Measurements from ENCODE around the gene MTMR10. TPM values are rescaled to one million over a fixed set of nuclear protein-coding genes. Genes with fewer than 3 reads are reported as not detected.

Gene MTMR10
- total and polyA plus RNA-seq, 2 donors (not counting 1 experiment from before 2014, with no cell fraction given) = 17.3 to 44.6 TPM

- Histone ChIP-seq H3K4me3 (replicated peaks in 1 of 4; ENCODE audit: control extremely low read depth in 1 of 4, insufficient read depth in 1 of 4, low read depth in 3 of 4, low read length in 4 of 4) (no peak overlapping the region), H3K4me1 (ENCODE audit: control insufficient read depth, extremely low read depth, insufficient read depth, low read length) (no peaks in the 10 kb centered on the region), H3K36me3 (ENCODE audit: control insufficient read depth, insufficient read depth, low read length) (no peaks in the 10 kb centered on the region), H3K4me2 (ENCODE audit: extremely low read depth, insufficient read depth, low read length) (no peak overlapping the region), H3K9me3 (ENCODE audit: control insufficient read depth, insufficient read depth, low read depth, low read length) (no peaks in the 10 kb centered on the region), H3K27me3 (ENCODE audit: control insufficient read depth, insufficient read depth, low read length) (no peaks in the 10 kb centered on the region), H3K27ac (ENCODE audit: insufficient read depth, low read length) (no peak overlapping the region), H2AFZ (ENCODE audit: low read length) (no peak overlapping the region), H3K79me2 (ENCODE audit: control insufficient read depth, insufficient read depth, low read length) (no peaks in the 10 kb centered on the region), H3K9ac (ENCODE audit: insufficient read depth, low read length) (no peak overlapping the region), H4K20me1 (ENCODE audit: control insufficient read depth, extremely low read depth, insufficient read depth, low read length) (no peaks in the 10 kb centered on the region)
- TF ChIP-seq EZH2 (IDR thresholded peaks at IDR 0.05; ENCODE audit: low read length, missing control alignments) (no peak), CTCF (conservative IDR thresholded peaks at IDR 0.05 in 1 of 2, IDR thresholded peaks at IDR 0.05 in 1 of 2; ENCODE audit: low read depth in 1 of 2, low read length in 2 of 2) (no peak)
- DNase-seq (ENCODE audit: low read depth in 2 of 2) = no peak
Measured at GRCh38 chr15:31037731-31038477, 46.5 kb upstream of the MTMR10 start.

DNA sequence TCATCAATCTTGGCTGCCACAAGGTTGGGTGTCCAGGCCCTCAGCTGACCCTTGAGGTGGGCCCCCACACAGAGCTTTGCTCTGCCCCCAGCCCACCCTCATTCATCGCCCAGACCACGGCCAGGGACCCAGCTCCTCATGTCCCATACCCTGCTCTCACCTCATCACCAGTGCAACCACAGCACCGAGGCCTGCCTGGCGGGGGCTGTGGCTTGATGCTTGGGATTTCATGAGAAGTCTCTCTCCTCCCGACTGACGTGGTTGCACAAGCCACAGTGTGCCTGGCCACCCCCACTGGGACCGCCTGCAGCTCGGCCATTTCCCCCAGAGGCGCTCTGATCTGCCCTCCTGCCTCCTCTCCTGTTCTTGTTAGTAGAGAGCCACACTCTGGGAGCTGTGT, 45.4 kb upstream of the MTMR10 start:
- Histone ChIP-seq H3K79me2 (ENCODE audit: control insufficient read depth, insufficient read depth, low read length) (no peaks in the 10 kb centered on the region), H3K4me1 (ENCODE audit: control insufficient read depth, extremely low read depth, insufficient read depth, low read length) (peaks cover 4% of the 10 kb centered on the region)

DNA sequence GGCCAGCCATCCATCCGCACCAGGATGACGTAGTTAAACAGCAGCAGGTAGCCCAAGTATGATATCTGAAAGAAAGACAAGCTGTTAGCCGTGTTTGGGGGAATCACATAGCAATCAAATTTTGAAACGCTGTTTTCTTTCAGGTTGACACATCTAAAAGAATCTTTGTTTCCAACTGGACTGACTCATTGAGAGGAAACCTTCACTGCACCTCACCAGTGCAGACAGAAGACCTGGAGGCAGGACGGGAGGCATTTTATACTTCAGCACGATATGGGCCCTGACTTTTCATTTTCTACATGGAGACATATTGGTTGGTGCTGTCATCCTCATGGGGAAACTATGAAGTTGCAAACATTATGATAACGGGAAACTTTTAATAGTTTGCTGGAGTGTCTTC, 44.2 kb upstream of the MTMR10 start:
- H3K27ac ChIP-seq (ENCODE audit: insufficient read depth, low read length) = no peak overlapping the region
- DNase-seq (ENCODE audit: low read depth in 2 of 2) = no peak

More for the DNA sequence above, 45.4 kb upstream of the MTMR10 start:
- no peak overlapping the region for H2AFZ ChIP-seq (ENCODE audit: low read length)
- TF ChIP-seq EZH2 (IDR thresholded peaks at IDR 0.05; ENCODE audit: low read length, missing control alignments) (no peak), CTCF (conservative IDR thresholded peaks at IDR 0.05 in 1 of 2, IDR thresholded peaks at IDR 0.05 in 1 of 2; ENCODE audit: low read depth in 1 of 2, low read length in 2 of 2) (no peak)
- no peak overlapping the region for H3K4me2 ChIP-seq (ENCODE audit: extremely low read depth, insufficient read depth, low read length)
- H3K27ac ChIP-seq (ENCODE audit: insufficient read depth, low read length) = no peak overlapping the region
- no peak overlapping the region for H3K4me3 ChIP-seq (replicated peaks in 1 of 4; ENCODE audit: control extremely low read depth in 1 of 4, insufficient read depth in 1 of 4, low read depth in 3 of 4, low read length in 4 of 4)
- no peaks in the 10 kb centered on the region for H3K27me3 ChIP-seq (ENCODE audit: control insufficient read depth, insufficient read depth, low read length)
- H3K9ac ChIP-seq (ENCODE audit: insufficient read depth, low read length) = no peak overlapping the region
- H3K9me3 ChIP-seq (ENCODE audit: control insufficient read depth, insufficient read depth, low read depth, low read length) = no peaks in the 10 kb centered on the region
- H3K36me3 ChIP-seq (ENCODE audit: control insufficient read depth, insufficient read depth, low read length) = no peaks in the 10 kb centered on the region
- no peaks in the 10 kb centered on the region for H4K20me1 ChIP-seq (ENCODE audit: control insufficient read depth, extremely low read depth, insufficient read depth, low read length)
- no peak for DNase-seq (ENCODE audit: low read depth in 2 of 2)

More for the DNA sequence above, 44.2 kb upstream of the MTMR10 start:
- H4K20me1 ChIP-seq (ENCODE audit: control insufficient read depth, extremely low read depth, insufficient read depth, low read length) = no peaks in the 10 kb centered on the region
- H3K36me3 ChIP-seq (ENCODE audit: control insufficient read depth, insufficient read depth, low read length) = no peaks in the 10 kb centered on the region
- H3K79me2 ChIP-seq (ENCODE audit: control insufficient read depth, insufficient read depth, low read length) = no peaks in the 10 kb centered on the region
- no peak overlapping the region for H3K4me3 ChIP-seq (replicated peaks in 1 of 4; ENCODE audit: control extremely low read depth in 1 of 4, insufficient read depth in 1 of 4, low read depth in 3 of 4, low read length in 4 of 4)
- no peak overlapping the region for H3K4me2 ChIP-seq (ENCODE audit: extremely low read depth, insufficient read depth, low read length)
- no peaks in the 10 kb centered on the region for H3K27me3 ChIP-seq (ENCODE audit: control insufficient read depth, insufficient read depth, low read length)
- H2AFZ ChIP-seq (ENCODE audit: low read length) = no peak overlapping the region
- no peak overlapping the region for H3K9ac ChIP-seq (ENCODE audit: insufficient read depth, low read length)
- TF ChIP-seq EZH2 (IDR thresholded peaks at IDR 0.05; ENCODE audit: low read length, missing control alignments) = no peak
- H3K9me3 ChIP-seq (ENCODE audit: control insufficient read depth, insufficient read depth, low read depth, low read length) = no peaks in the 10 kb centered on the region
- H3K4me1 ChIP-seq (ENCODE audit: control insufficient read depth, extremely low read depth, insufficient read depth, low read length) = peaks cover 4% of the 10 kb centered on the region
